ENCODE data around the gene ARL6IP5.

ARL6IP5 gene

GRCh38 chr3:69085833-69086722 lies 1.3 kb downstream of the ARL6IP5 start:
- DNase-seq (ENCODE audit: low read depth): peak; percentile 54

GRCh38 chr3:69087030-69087791 lies 2.5 kb downstream of the ARL6IP5 start:
- no peak for DNase-seq (ENCODE audit: low read depth)

GRCh38 chr3:69088063-69088462 lies 3.3 kb downstream of the ARL6IP5 start:
- no peak for DNase-seq (ENCODE audit: low read depth)

DNA sequence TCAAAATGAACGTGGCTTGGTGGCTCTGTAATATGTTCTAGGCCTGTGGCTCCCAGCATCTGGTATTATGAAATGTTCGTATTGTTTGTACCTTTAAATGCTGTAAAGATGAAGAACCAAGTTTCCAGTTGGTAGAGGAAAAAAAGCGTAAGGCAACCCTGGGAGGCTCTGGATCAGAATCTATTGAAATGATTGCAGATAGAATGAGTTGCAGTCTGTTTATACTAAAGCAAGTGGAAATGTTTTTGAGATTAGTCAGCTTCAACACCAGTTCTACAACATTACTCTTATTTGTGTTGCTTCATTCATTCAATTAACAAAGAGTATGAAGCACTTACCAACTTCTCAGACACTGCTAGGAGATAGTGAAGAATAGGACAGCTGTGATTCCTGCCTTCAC lies 5.3 kb downstream of the ARL6IP5 start:
- DNase-seq (ENCODE audit: low read depth): no peak

DNA sequence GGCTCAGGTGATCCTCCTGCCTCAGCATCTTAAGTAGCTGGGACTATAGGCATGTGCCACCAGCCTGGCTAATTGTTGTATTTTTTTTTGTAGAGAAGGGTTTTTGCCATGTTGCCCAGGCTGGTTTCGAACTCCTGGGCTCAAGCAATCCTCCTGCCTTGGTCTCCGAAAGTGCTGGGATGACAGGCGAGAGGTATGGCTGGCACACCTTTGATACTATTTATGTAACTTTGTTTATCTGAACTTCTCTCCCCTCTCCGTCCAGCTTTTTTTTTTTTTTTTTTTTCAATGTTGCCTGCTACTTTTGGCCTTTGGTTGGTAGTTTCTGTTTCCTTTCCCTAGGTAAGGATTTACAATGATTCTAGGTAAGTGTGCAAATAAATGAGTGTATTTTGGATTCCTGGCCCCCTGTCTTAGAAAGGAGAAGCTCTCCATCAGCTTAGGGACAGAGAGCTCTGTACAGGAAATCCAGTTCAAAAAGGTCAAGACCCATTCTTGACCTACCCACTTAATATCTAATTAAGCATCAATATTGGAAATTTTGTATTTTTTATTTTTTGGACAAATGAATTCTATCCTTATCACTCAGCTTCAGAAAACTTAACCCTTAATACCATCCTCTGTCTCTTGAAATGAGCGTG lies 6.8 kb downstream of the ARL6IP5 start:
- no peak for DNase-seq (ENCODE audit: low read depth)

DNA sequence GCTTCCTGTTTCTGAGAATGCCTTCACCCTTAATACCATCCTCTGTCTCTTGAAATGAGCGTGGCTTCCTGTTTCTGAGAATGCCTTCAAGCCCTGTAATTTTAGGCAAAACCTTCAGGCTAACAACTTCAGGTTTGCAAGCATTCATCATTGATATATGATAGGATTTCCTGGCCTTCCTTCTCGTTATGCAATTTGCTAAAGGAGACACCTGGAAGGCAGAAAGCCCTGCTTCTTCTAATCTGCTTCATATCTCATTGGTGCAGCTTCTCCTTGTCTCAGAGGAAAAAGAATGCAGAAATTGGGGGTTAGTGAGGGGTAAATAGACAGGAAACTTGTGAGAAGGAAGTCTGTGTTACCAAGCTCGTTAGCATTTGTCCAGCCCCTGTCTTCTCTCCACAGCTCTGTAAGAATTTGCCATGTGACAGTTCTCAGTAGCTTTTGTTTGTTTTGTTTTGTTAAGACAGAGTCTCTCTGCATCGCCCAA lies 7.3 kb downstream of the ARL6IP5 start:
- no peak for DNase-seq (ENCODE audit: low read depth)

- no peak for DNase-seq (ENCODE audit: low read depth)
Measured at GRCh38 chr3:69094467-69095205, 9.9 kb downstream of the ARL6IP5 start.

DNA sequence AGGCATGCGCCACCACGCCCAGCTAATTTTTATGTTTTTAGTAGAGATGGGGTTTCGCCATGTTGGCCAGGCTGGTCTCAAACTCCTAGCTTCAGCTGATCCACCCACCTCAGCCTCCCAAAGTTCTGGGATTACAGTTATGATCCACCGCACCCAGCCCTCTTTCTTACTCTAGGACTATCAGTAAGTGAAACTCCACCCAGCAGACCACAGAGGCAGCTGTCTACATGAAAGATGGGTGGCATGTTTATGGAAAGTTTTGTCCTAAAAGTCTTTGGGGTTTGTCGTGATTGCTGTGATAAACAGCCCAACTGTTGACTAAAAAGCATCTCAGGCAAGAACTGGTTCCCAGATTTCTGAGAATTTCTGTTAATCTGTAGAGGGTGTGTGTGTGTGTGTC lies 10.9 kb downstream of the ARL6IP5 start:
- no peak for DNase-seq (ENCODE audit: low read depth)

- no peak for DNase-seq (ENCODE audit: low read depth)
Measured at GRCh38 chr3:69096299-69096698, 11.6 kb downstream of the ARL6IP5 start.

- DNase-seq (ENCODE audit: low read depth): no peak
Measured at GRCh38 chr3:69097407-69098086, 12.8 kb downstream of the ARL6IP5 start.

- DNase-seq (ENCODE audit: low read depth): no peak
Measured at GRCh38 chr3:69099576-69099975, 14.8 kb downstream of the ARL6IP5 start.

DNA sequence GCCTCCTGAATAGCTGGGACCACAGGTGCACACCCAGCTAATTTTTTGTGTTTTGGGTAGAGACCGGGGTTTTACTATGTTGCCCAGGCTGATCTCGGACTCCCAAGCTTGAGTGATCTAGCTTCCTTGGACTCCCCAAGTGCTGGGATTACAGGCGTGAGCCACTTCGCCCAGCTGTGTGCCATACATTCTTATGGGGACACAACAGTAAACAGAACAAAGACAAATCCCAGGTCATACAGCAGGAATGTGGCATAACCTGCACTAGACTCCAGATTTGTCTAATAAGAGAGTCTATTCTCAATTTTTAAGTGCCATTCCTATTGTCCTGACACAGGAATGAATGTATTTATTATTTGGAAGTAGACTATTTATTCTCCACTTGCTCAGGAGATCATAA lies 17.6 kb downstream of the ARL6IP5 start:
- DNase-seq (ENCODE audit: low read depth): no peak

GRCh38 chr3:69103123-69103522 lies 18.4 kb downstream of the ARL6IP5 start:
- no peak for DNase-seq (ENCODE audit: low read depth)

- DNase-seq (ENCODE audit: low read depth): no peak
Measured at GRCh38 chr3:69104586-69104985, 19.8 kb downstream of the ARL6IP5 start.

DNA sequence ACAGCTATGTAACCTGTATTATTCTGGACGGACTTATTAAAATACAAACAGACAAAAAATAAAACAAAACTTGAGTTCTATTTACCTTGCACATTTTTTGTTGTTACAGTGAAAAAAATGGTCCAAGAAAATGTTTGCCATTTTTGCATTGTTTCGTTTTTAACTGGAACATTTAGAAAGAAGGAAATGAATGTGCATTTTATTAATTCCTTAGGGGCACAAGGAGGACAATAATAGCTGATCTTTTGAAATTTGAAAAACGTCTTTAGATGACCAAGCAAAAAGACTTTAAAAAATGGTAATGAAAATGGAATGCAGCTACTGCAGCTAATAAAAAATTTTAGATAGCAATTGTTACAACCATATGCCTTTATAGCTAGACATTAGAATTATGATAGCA lies 20.6 kb downstream of the ARL6IP5 start:
- DNase-seq (ENCODE audit: low read depth): no peak

GRCh38 chr3:69107841-69108240 lies 23.1 kb downstream of the ARL6IP5 start:
- no peak for DNase-seq (ENCODE audit: low read depth)

GRCh38 chr3:69108811-69109210 lies 24.1 kb downstream of the ARL6IP5 start:
- DNase-seq (ENCODE audit: low read depth): no peak

- no peak for DNase-seq (ENCODE audit: low read depth)
Measured at GRCh38 chr3:69110941-69111546, 26.3 kb downstream of the ARL6IP5 start.

DNA sequence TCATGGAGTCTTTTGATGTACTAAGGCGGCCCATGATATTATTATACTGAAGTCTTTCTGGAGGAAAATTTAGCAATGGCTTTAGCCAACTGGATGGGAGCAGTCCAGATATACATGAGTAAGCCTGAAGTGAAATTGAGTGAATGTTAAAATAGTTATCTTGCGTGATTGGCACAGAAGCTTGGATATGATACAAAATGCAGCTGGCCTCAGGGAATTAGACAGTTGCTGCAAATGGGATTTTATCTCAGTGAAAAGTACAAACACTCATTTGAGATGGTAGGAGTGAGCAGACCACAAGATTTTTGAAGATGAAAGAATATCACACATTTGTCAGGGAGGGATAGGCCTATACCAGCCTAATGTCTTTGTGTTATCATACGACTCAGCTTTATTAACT lies 28.8 kb downstream of the ARL6IP5 start:
- DNase-seq (ENCODE audit: low read depth): no peak

GRCh38 chr3:69115731-69116130 lies 31.0 kb downstream of the ARL6IP5 start:
- no peak for DNase-seq (ENCODE audit: low read depth)

DNA sequence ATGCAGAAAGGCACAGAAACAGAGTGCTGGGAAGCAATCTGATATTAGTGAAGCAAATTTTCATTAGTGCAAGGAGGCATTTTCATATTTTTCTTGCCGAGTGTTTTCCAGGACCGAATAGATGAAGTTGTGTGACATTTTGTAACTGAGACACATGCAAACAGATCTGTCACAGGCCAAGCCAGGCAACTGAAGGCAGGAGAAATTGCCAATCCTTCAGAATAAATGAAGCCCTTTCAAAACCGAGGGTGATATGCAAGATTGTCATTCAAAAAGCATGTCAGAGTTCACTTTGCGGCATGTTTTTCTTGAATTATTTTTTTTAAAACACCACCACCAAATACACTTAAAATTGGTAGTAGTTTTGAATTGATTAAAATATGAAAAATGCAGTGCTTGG lies 31.4 kb downstream of the ARL6IP5 start:
- DNase-seq (ENCODE audit: low read depth): no peak

Data from T follicular helper cell (primary cell).